ENCODE measurements around the gene FAM169A. TPM values are rescaled to one million over a fixed set of nuclear protein-coding genes. Genes with fewer than 3 reads are reported as not detected.

The FAM169A gene
- total RNA-seq, 1 experiment from 2014 or later: 23.2 TPM

DNA sequence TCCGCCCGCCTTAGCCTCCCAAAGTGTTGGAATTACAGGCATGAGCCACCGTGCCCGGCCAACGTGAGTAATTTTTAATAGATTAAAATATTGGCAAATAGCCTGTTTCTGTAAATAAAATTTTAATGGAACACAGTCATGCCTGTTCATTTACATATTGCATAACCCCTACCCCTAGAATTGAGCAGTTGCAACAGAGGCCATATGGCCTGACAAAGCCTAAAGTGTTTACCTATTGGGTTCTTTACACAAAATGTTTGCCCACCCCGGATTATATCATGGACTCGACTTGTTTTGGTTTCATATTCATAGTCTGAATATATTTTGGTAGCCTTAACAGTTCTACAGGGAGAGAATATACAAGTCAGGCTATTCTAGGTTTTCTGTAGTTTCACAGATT lies 93.8 kb downstream of the FAM169A start:
- intact Hi-C loops (cut with micrococcal nuclease): no loop called here
- H3K4me2 ChIP-seq (ENCODE audit: low read length): no peak overlapping the region
- ATAC-seq (no peak), DNase-seq (ENCODE audit: low read depth, low spot score) (no peak)
- H3K36me3 ChIP-seq (ENCODE audit: control insufficient read depth in 1 of 2, insufficient read depth in 2 of 2, low read length in 2 of 2): peaks cover 28 to 57% of the 10 kb centered on the region in 2 experiments; a peak in 3 of 4 replicates
- peaks cover 31% of the 10 kb centered on the region for H3K79me2 ChIP-seq (ENCODE audit: insufficient read depth, low read length)
- H3K9me3 ChIP-seq (ENCODE audit: control insufficient read depth in 1 of 2, insufficient read depth in 1 of 2, low read depth in 1 of 2, low read length in 2 of 2): no peaks in the 10 kb centered on the region
- CTCF ChIA-PET: no interaction called here
- H3K27me3 ChIP-seq (ENCODE audit: insufficient read depth, low read length): no peaks in the 10 kb centered on the region
- POLR2A ChIA-PET: no interaction called here
- no peak for TF ChIP-seq POLR2A (IDR thresholded peaks at IDR 0.05; ENCODE audit: borderline replicate concordance, extremely low read depth, insufficient read depth, insufficient read length)
- TF ChIP-seq ZFX (IDR thresholded peaks at IDR 0.05): no peak
- TF ChIP-seq, protein P1, sequence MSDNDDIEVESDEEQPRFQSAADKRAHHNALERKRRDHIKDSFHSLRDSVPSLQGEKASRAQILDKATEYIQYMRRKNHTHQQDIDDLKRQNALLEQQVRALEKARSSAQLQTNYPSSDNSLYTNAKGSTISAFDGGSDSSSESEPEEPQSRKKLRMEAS (IDR thresholded peaks at IDR 0.05): no peak
- no peak for TF ChIP-seq POLR2AphosphoS5 (IDR thresholded peaks at IDR 0.05; ENCODE audit: low read depth, low read length)
- no peak for TF ChIP-seq FOSL1 (IDR thresholded peaks at IDR 0.05; ENCODE audit: low read depth)
- TF ChIP-seq RAD21 (IDR thresholded peaks at IDR 0.05; ENCODE audit: low read depth): no peak
- H3K4me1 ChIP-seq (ENCODE audit: control insufficient read depth in 1 of 2, insufficient read depth in 2 of 2, low read length in 2 of 2): peaks cover 5 to 7% of the 10 kb centered on the region in 2 experiments; a peak in 3 of 4 replicates
- BruUV-seq (replicated peaks): no TSS peak
- no peak overlapping the region for H3K4me3 ChIP-seq (replicated peaks in 1 of 2; ENCODE audit: low read depth in 1 of 2, low read length in 2 of 2)
- RAD21 ChIA-PET (ENCODE audit: low non-redundant PET in 1 of 2, low total read pairs in 2 of 2, uncharacterized antibody in 2 of 2, unreplicated experiment in 2 of 2): no interaction called here
- H3K9me2 ChIP-seq (ENCODE audit: insufficient read depth): no peaks in the 10 kb centered on the region
- no peak overlapping the region for H3K9ac ChIP-seq (ENCODE audit: low read length)
- no peak overlapping the region for H2AFZ ChIP-seq (ENCODE audit: low read depth, low read length, poor library complexity, severe bottlenecking)
- no peak overlapping the region for H3K27ac ChIP-seq (ENCODE audit: low read depth, low read length)
- H4K20me1 ChIP-seq (ENCODE audit: insufficient read depth): no peaks in the 10 kb centered on the region

DNA sequence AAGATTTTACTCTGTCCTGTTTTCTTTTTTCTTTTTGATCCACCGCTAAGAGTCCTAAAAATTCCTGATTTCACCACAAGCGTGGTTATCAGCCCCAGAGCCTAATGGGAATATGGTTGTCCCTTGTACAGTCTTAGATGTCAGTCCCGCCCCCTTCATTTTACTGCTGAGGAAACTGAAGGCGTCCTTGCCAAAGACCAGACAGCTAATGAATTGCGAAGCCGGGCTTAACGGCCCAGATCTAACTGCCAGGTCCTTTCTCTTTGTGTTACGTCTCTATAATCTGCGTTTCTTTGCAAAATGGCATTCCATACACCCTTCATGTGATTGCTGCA lies 98.6 kb downstream of the FAM169A start:
- TSS peak; percentile 76 for BruUV-seq (replicated peaks)
- no peaks in the 10 kb centered on the region for H3K9me3 ChIP-seq (ENCODE audit: control insufficient read depth in 1 of 2, insufficient read depth in 1 of 2, low read depth in 1 of 2, low read length in 2 of 2)
- TF ChIP-seq ZNF274 (IDR thresholded peaks at IDR 0.05; ENCODE audit: low read depth, low read length) (no peak), YY1 (IDR thresholded peaks at IDR 0.05; ENCODE audit: extremely low read depth, insufficient replicate concordance, low read depth, low read length) (peak; percentile 20)
- RAD21 ChIA-PET (ENCODE audit: low non-redundant PET in 1 of 2, low total read pairs in 2 of 2, uncharacterized antibody in 2 of 2, unreplicated experiment in 2 of 2): no interaction called here
- H3K27ac ChIP-seq (ENCODE audit: low read depth, low read length): peak overlapping the region; percentile 70
- no peaks in the 10 kb centered on the region for H3K27me3 ChIP-seq (ENCODE audit: insufficient read depth, low read length)
- peak; percentile 28 for DNase-seq (ENCODE audit: low read depth, low spot score)
- peak; percentile 52 for ATAC-seq
- no peaks in the 10 kb centered on the region for H3K9me2 ChIP-seq (ENCODE audit: insufficient read depth)
- intact Hi-C loops (cut with micrococcal nuclease): no loop called here
- no peak overlapping the region for H2AFZ ChIP-seq (ENCODE audit: low read depth, low read length, poor library complexity, severe bottlenecking)
- peak overlapping the region; percentile 82 for H3K9ac ChIP-seq (ENCODE audit: low read length)
- CTCF ChIA-PET: no interaction called here
- peaks cover 11 to 22% of the 10 kb centered on the region in 2 experiments; a peak in 3 of 4 replicates for H3K36me3 ChIP-seq (ENCODE audit: control insufficient read depth in 1 of 2, insufficient read depth in 2 of 2, low read length in 2 of 2)
- peak overlapping the region; percentile 81 for H3K4me2 ChIP-seq (ENCODE audit: low read length)
- H4K20me1 ChIP-seq (ENCODE audit: insufficient read depth): no peaks in the 10 kb centered on the region
- peaks cover 21 to 33% of the 10 kb centered on the region in 2 experiments; a peak in 3 of 4 replicates for H3K4me1 ChIP-seq (ENCODE audit: control insufficient read depth in 1 of 2, insufficient read depth in 2 of 2, low read length in 2 of 2)
- POLR2A ChIA-PET: interaction anchor here (1.2 kb wide), 1 partner anchor 32 kb away, joined by 3 read pairs; no protein-coding TSS in a partner anchor
- H3K79me2 ChIP-seq (ENCODE audit: insufficient read depth, low read length): peaks cover 71% of the 10 kb centered on the region
- H3K4me3 ChIP-seq (replicated peaks in 1 of 2; ENCODE audit: low read depth in 1 of 2, low read length in 2 of 2): peak overlapping the region; percentile 86 to 99
